H1 (cell line): ENCODE measurements around the gene KIF5A. TPM values are rescaled to one million over a fixed set of nuclear protein-coding genes. Genes with fewer than 3 reads are reported as not detected.

Source experiments
- CHD2 ChIP-seq: IDR thresholded peaks from 2 replicates; pipeline ENCODE4 v1.6.1; 2012; ENCODE audit warnings: low read length, improper control_type of control experiment
- GABPA ChIP-seq: IDR thresholded peaks from 2 replicates; pipeline ENCODE4 v1.6.1; 2011; ENCODE audit warnings: mild to moderate bottlenecking, low read length, moderate library complexity, borderline replicate concordance; ENCODE audit not compliant: insufficient read depth
- SAP30 ChIP-seq: fragments of 300-600 bp; sonication (generic); IDR thresholded peaks from 2 replicates; pipeline ENCODE4 v1.7.1; 2012; ENCODE audit warnings: low read length, moderate library complexity, mild to moderate bottlenecking, inconsistent platforms; ENCODE audit not compliant: insufficient read depth, insufficient replicate concordance
- SIX5 ChIP-seq: IDR thresholded peaks from 2 replicates; pipeline ENCODE4 v1.6.1; 2011; ENCODE audit warnings: mild to moderate bottlenecking, low read depth, low read length
- polyA plus RNA-seq, 7 experiments: library from polyadenylated mRNA; depleted of rRNA in 3 of 7; stranded (reverse) in 5 of 7; unstranded in 2 of 7; fragments of >200 nt in 5 of 7; fragments of 200-250 nt in 2 of 7; gene quantifications; 1 replicate in 5 of 7; 2 replicates in 1 of 7; 4 replicates in 1 of 7; pipeline versions ENCODE4 v1.2.1 to v1.2.3, GENCODE V29; 2011 to 2013; ENCODE audit warnings: missing spikeins in 2 of 7, mixed read lengths in 2 of 7
- total RNA-seq: library from RNA; stranded (reverse); fragmentation: NEBNext Ultra II Directional; extraction: Animal tissue kit (Norgen Biotek cat#: 25700); gene quantifications from 2 replicates; pipeline ENCODE4 v1.2.1, GENCODE V29; 2021

Gene KIF5A
- total and polyA plus RNA-seq, 2 of the 8 experiments (the other 6 are each of a cell fraction or from before 2014, with no cell fraction given), result 10.7 to 21.9 TPM

DNA sequence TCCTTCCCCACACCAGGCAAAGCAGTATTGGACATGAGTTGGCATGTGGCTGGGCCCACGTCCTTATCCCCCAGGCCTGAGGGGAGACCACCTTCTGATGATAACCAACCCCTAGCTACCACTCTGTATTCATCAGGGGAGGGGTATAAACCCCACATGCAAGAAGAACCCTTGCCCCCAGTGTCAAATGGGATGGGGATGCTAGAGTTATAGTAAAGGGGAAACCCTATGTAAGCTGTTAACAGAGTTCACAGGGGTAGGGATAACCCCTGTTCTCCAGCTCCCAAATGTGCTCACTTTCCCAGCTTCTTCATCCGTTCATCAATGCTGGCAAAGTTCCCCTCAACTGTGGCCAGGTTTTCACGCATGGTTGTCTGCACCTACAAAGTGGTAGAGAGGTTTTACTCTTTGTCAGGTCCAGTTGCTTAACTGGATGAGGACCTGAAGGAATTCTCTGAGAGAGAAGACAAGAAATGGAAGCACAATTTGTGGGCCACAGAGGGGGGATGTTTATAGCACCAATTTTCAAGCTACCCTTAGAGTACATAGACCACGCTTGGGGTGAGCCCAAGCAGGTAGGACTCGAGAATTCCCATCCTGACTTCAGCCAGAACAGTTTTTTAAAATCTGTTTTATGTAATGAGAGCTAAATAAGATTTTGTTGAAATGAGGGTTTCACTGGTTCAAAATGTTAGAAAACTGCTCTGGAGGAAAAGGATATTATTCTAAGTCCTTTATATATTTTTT, 19.3 kb upstream of the KIF5A start (continued):
- TF ChIP-seq GABPA, result no peak
- no peak for TF ChIP-seq SAP30
- TF ChIP-seq CHD2, result no peak
- no peak for TF ChIP-seq SIX5
